ENCODE measurements around the gene ANKRD30A. TPM values are rescaled to one million over a fixed set of nuclear protein-coding genes. Genes with fewer than 3 reads are reported as not detected.

The ANKRD30A gene
- total RNA-seq, 4 donors from 2014 or later = not detected

- 86 to 91% methylated on average over 3 of the region's 3 CpGs for WGBS, 2 donors
- intact Hi-C loops (cut with DNase I) = no loop called here
- TF ChIP-seq, protein P1, sequence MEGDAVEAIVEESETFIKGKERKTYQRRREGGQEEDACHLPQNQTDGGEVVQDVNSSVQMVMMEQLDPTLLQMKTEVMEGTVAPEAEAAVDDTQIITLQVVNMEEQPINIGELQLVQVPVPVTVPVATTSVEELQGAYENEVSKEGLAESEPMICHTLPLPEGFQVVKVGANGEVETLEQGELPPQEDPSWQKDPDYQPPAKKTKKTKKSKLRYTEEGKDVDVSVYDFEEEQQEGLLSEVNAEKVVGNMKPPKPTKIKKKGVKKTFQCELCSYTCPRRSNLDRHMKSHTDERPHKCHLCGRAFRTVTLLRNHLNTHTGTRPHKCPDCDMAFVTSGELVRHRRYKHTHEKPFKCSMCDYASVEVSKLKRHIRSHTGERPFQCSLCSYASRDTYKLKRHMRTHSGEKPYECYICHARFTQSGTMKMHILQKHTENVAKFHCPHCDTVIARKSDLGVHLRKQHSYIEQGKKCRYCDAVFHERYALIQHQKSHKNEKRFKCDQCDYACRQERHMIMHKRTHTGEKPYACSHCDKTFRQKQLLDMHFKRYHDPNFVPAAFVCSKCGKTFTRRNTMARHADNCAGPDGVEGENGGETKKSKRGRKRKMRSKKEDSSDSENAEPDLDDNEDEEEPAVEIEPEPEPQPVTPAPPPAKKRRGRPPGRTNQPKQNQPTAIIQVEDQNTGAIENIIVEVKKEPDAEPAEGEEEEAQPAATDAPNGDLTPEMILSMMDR (IDR thresholded peaks at IDR 0.05) = no peak
- no peak for TF ChIP-seq POLR2A (IDR thresholded peaks at IDR 0.05)
- H3K4me3 ChIP-seq = no peak overlapping the region
- H3K27me3 ChIP-seq = no peaks in the 10 kb centered on the region
- H3K27ac ChIP-seq = no peak overlapping the region
- peaks cover 0 to 6% (median 0%) of the 10 kb centered on the region in 3 donors for H3K9me3 ChIP-seq
- no peak for DNase-seq
- H3K36me3 ChIP-seq = no peaks in the 10 kb centered on the region
- H3K4me1 ChIP-seq = no peaks in the 10 kb centered on the region
These were observed 80.7 kb downstream of the ANKRD30A start for GRCh38 chr10:37206132-37206531.

DNA sequence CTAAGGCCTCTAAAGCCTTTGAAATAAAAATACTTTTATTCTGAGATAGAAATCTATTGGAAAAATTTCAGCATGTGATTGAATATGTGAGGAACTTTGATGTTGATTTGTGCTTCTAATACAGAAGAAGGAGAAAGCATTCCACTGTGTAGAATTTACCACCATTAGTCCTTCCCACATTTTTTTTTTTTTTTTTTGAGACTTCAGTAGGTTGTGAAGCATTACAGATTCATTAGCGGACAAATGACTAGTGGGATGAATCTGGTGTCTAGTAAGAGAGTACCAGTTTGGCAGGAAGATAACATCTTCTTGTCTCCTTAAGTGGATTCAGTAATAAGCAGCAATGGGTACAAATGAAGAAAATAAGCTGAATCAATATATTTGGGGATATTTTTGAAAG lies 95.5 kb downstream of the ANKRD30A start:
- H3K4me1 ChIP-seq = no peaks in the 10 kb centered on the region
- no peak for DNase-seq
- no peak for TF ChIP-seq POLR2A (IDR thresholded peaks at IDR 0.05)
- TF ChIP-seq, protein P1 (IDR thresholded peaks at IDR 0.05) = no peak
- intact Hi-C loops (cut with DNase I) = no loop called here
- H3K36me3 ChIP-seq = no peaks in the 10 kb centered on the region
- no peak overlapping the region for H3K27ac ChIP-seq
- no peak overlapping the region for H3K4me3 ChIP-seq
- H3K9me3 ChIP-seq = no peaks in the 10 kb centered on the region
- no peaks in the 10 kb centered on the region for H3K27me3 ChIP-seq
- whole genome bisulfite sequencing, 2 donors = 0 to 57% methylated on average over 1 of the region's 1 CpG

DNA sequence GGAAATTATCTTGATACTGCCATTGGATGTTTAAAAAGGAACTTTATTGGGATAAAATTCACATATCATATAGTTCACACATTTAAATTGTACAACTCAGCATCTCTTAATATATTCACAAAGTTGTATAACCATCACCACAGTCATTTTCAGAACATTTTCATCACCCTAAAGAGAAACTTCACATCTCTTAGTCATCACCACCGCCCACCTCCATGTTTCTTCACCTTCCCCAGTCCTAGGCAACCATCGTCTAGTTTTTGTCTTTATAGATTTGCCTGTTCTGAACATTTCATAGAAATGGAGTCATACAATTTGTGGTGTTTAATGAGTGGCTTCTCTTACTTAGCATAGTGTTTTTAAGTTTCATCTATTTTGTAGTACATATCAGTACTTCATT lies 96.6 kb downstream of the ANKRD30A start:
- no peaks in the 10 kb centered on the region for H3K4me1 ChIP-seq
- WGBS, 2 donors = 17 to 21% methylated on average over 2 of the region's 2 CpGs

DNA sequence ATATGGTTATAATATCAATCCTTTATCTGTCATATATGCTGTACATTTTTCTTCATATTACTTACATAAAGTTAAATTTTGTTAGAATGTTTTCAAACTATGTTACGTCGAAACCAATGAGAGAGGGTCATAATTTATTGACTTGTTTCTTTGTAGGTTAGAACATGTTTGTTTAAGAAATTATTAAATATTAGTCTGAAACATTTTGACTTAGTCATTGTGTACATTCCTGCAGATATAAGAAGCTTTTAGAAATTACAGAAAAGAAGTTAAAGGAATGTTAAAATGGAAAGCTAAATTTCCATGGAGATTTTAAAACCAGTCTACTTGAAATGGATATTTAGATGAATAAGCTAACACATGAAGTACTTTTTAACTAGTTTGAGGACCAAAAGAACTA lies 99.8 kb downstream of the ANKRD30A start:
- H3K27ac ChIP-seq = no peak overlapping the region
- H3K4me3 ChIP-seq = no peak overlapping the region
- intact Hi-C loops (cut with DNase I) = no loop called here
- H3K27me3 ChIP-seq = no peaks in the 10 kb centered on the region
- no peak for TF ChIP-seq POLR2A (IDR thresholded peaks at IDR 0.05)
- TF ChIP-seq, protein P1 (IDR thresholded peaks at IDR 0.05) = no peak
- no peaks in the 10 kb centered on the region for H3K36me3 ChIP-seq
- no peaks in the 10 kb centered on the region for H3K9me3 ChIP-seq
- no peaks in the 10 kb centered on the region for H3K4me1 ChIP-seq
- WGBS, 2 donors = 78 to 84% methylated on average over 2 of the region's 2 CpGs
- no peak for DNase-seq

More for the DNA sequence above, 96.6 kb downstream of the ANKRD30A start:
- H3K27ac ChIP-seq = no peak overlapping the region
- H3K4me3 ChIP-seq = no peak overlapping the region
- H3K9me3 ChIP-seq = no peaks in the 10 kb centered on the region
- intact Hi-C loops (cut with DNase I) = no loop called here
- H3K27me3 ChIP-seq = no peaks in the 10 kb centered on the region
- no peaks in the 10 kb centered on the region for H3K36me3 ChIP-seq
- TF ChIP-seq POLR2A (IDR thresholded peaks at IDR 0.05) = no peak
- TF ChIP-seq, protein P1 (IDR thresholded peaks at IDR 0.05) = no peak
- DNase-seq = no peak

- H3K4me3 ChIP-seq = no peak overlapping the region
- no peak overlapping the region for H3K27ac ChIP-seq
- no peak for DNase-seq
- intact Hi-C loops (cut with DNase I) = no loop called here
- H3K4me1 ChIP-seq = no peaks in the 10 kb centered on the region
- H3K27me3 ChIP-seq = no peaks in the 10 kb centered on the region
- no peaks in the 10 kb centered on the region for H3K36me3 ChIP-seq
- no peaks in the 10 kb centered on the region for H3K9me3 ChIP-seq
- TF ChIP-seq POLR2A (IDR thresholded peaks at IDR 0.05) = no peak
- TF ChIP-seq, protein P1 (IDR thresholded peaks at IDR 0.05) = no peak
These were observed 101.1 kb downstream of the ANKRD30A start for GRCh38 chr10:37226524-37226923.

All from esophagus squamous epithelium (tissue), 5 donors.